T-helper 1 cell treated with Interleukin-12 subunit alpha and Interleukin-12 subunit beta and Interleukin-4 antibody, amounts not matched to agents 30 μg/mL and 1 μg/mL, for 36 hours (primary cell): ENCODE data around the gene TMEM59.
"Not testable (repeated sequence)": the region's sequence is repeated elsewhere in the genome, so short reads cannot be mapped to it uniquely, and the experiment has no call there.

ENCODE experiments used
- H3K27ac Mint-ChIP-seq: one replicate; pipeline ENCODE4 v1.8.0; 2021; ENCODE audit warnings: mild to moderate bottlenecking, mixed read lengths
- H3K27me3 Mint-ChIP-seq: one replicate; pipeline ENCODE4 v1.8.0; 2021; ENCODE audit warnings: low read depth, mixed read lengths
- H3K36me3 Mint-ChIP-seq: one replicate; pipeline ENCODE4 v1.8.0; 2021; ENCODE audit warnings: low read depth, mixed read lengths
- H3K4me1 Mint-ChIP-seq: one replicate; pipeline ENCODE4 v1.8.0; 2021; ENCODE audit warnings: low read depth, mixed read lengths
- H3K4me3 Mint-ChIP-seq: one replicate; pipeline ENCODE4 v1.8.0; 2021; ENCODE audit warnings: mild to moderate bottlenecking, moderate library complexity, mixed read lengths
- H3K9me3 Mint-ChIP-seq: one replicate; pipeline ENCODE4 v1.8.0; 2021; ENCODE audit warnings: mixed read lengths

TMEM59 gene

GRCh38 chr1:54037476-54037875 is 15.5 kb downstream of the TMEM59 start:
- no peaks in the 10 kb centered on the region for H3K27me3 Mint-ChIP-seq
- no peak overlapping the region for H3K4me3 Mint-ChIP-seq
- H3K4me1 Mint-ChIP-seq, result no peaks in the 10 kb centered on the region
- H3K36me3 Mint-ChIP-seq, result peaks cover 32% of the 10 kb centered on the region
- no peaks in the 10 kb centered on the region for H3K9me3 Mint-ChIP-seq
- no peak overlapping the region for H3K27ac Mint-ChIP-seq

GRCh38 chr1:54028306-54029251 is 24.4 kb downstream of the TMEM59 start:
- Mint-ChIP-seq H3K27me3 (no peaks in the 10 kb centered on the region), H3K27ac (no peak overlapping the region), H3K4me1 (no peaks in the 10 kb centered on the region), H3K36me3 (peaks cover 14% of the 10 kb centered on the region), H3K4me3 (no peak overlapping the region), H3K9me3 (no peaks in the 10 kb centered on the region)

- H3K4me1 Mint-ChIP-seq, result no peaks in the 10 kb centered on the region
- no peaks in the 10 kb centered on the region for H3K9me3 Mint-ChIP-seq
- H3K36me3 Mint-ChIP-seq, result peaks cover 14% of the 10 kb centered on the region
- H3K27me3 Mint-ChIP-seq, result no peaks in the 10 kb centered on the region
- H3K4me3 Mint-ChIP-seq, result no peak overlapping the region
- H3K27ac Mint-ChIP-seq, result no peak overlapping the region
These were observed 25.2 kb downstream of the TMEM59 start for GRCh38 chr1:54027848-54028247.

- H3K4me1 Mint-ChIP-seq, H3K36me3 Mint-ChIP-seq, H3K4me3 Mint-ChIP-seq, H3K9me3 Mint-ChIP-seq, H3K27me3 Mint-ChIP-seq, H3K27ac Mint-ChIP-seq: not testable (repeated sequence)
These were observed 28.2 kb downstream of the TMEM59 start for GRCh38 chr1:54024811-54025210.

GRCh38 chr1:54024358-54024757 is 28.6 kb downstream of the TMEM59 start:
- Mint-ChIP-seq H3K27me3 (no peaks in the 10 kb centered on the region), H3K36me3 (no peaks in the 10 kb centered on the region), H3K4me3 (no peak overlapping the region), H3K4me1 (no peaks in the 10 kb centered on the region), H3K27ac (no peak overlapping the region), H3K9me3 (no peaks in the 10 kb centered on the region)

- H3K27ac Mint-ChIP-seq, H3K4me1 Mint-ChIP-seq, H3K9me3 Mint-ChIP-seq, H3K36me3 Mint-ChIP-seq, H3K27me3 Mint-ChIP-seq, H3K4me3 Mint-ChIP-seq: not testable (repeated sequence)
These were observed 33.3 kb downstream of the TMEM59 start for GRCh38 chr1:54019562-54020176.

- H3K36me3 Mint-ChIP-seq, result no peaks in the 10 kb centered on the region
- H3K27ac Mint-ChIP-seq, result no peak overlapping the region
- no peak overlapping the region for H3K4me3 Mint-ChIP-seq
- no peaks in the 10 kb centered on the region for H3K9me3 Mint-ChIP-seq
- peaks cover 1% of the 10 kb centered on the region for H3K27me3 Mint-ChIP-seq
- no peaks in the 10 kb centered on the region for H3K4me1 Mint-ChIP-seq
These were observed 34.4 kb downstream of the TMEM59 start for GRCh38 chr1:54018635-54019034.

- no peaks in the 10 kb centered on the region for H3K9me3 Mint-ChIP-seq
- H3K36me3 Mint-ChIP-seq, result no peaks in the 10 kb centered on the region
- H3K4me1 Mint-ChIP-seq, result no peaks in the 10 kb centered on the region
- no peak within 1 kb of the TSS for H3K27ac Mint-ChIP-seq
- H3K27me3 Mint-ChIP-seq, result peaks cover 4% of the 10 kb centered on the region
- H3K4me3 Mint-ChIP-seq, result no peak within 1 kb of the TSS
These were observed 35.0 kb downstream of the TMEM59 start, which contains the start of gene LDLRAD1 for GRCh38 chr1:54017979-54018378. LDLRAD1 (minus strand) TSS chr1:54018186; CDS start chr1:54018112, 74 bp downstream.

GRCh38 chr1:54016343-54017282 is 36.4 kb downstream of the TMEM59 start:
- no peaks in the 10 kb centered on the region for H3K4me1 Mint-ChIP-seq
- no peak overlapping the region for H3K27ac Mint-ChIP-seq
- H3K9me3 Mint-ChIP-seq, result no peaks in the 10 kb centered on the region
- peaks cover 4% of the 10 kb centered on the region for H3K27me3 Mint-ChIP-seq
- no peak overlapping the region for H3K4me3 Mint-ChIP-seq
- H3K36me3 Mint-ChIP-seq, result no peaks in the 10 kb centered on the region

- no peak overlapping the region for H3K4me3 Mint-ChIP-seq
- no peaks in the 10 kb centered on the region for H3K9me3 Mint-ChIP-seq
- peaks cover 4% of the 10 kb centered on the region for H3K27me3 Mint-ChIP-seq
- no peaks in the 10 kb centered on the region for H3K36me3 Mint-ChIP-seq
- H3K27ac Mint-ChIP-seq, result no peak overlapping the region
- no peaks in the 10 kb centered on the region for H3K4me1 Mint-ChIP-seq
These were observed 38.9 kb downstream of the TMEM59 start for GRCh38 chr1:54014009-54014629.

GRCh38 chr1:54013393-54014008 is 39.5 kb downstream of the TMEM59 start:
- H3K27me3 Mint-ChIP-seq, result peaks cover 4% of the 10 kb centered on the region

GRCh38 chr1:54012863-54013262 is 40.1 kb downstream of the TMEM59 start:
- H3K36me3 Mint-ChIP-seq, result no peaks in the 10 kb centered on the region
- no peaks in the 10 kb centered on the region for H3K4me1 Mint-ChIP-seq
- H3K4me3 Mint-ChIP-seq, result no peak overlapping the region
- peaks cover 4% of the 10 kb centered on the region for H3K27me3 Mint-ChIP-seq
- no peak overlapping the region for H3K27ac Mint-ChIP-seq
- no peaks in the 10 kb centered on the region for H3K9me3 Mint-ChIP-seq

More at GRCh38 chr1:54013393-54014008, 39.5 kb downstream of the TMEM59 start:
- Mint-ChIP-seq H3K27ac (no peak overlapping the region), H3K4me3 (no peak overlapping the region), H3K9me3 (no peaks in the 10 kb centered on the region), H3K36me3 (no peaks in the 10 kb centered on the region), H3K4me1 (no peaks in the 10 kb centered on the region)

GRCh38 chr1:54012008-54012325 is 41.0 kb downstream of the TMEM59 start:
- Mint-ChIP-seq H3K27me3 (peaks cover 5% of the 10 kb centered on the region), H3K27ac (no peak overlapping the region), H3K4me3 (no peak overlapping the region), H3K4me1 (no peaks in the 10 kb centered on the region), H3K36me3 (no peaks in the 10 kb centered on the region), H3K9me3 (no peaks in the 10 kb centered on the region)
